GM12865 (cell line): ENCODE data around the gene FAAH2.

ENCODE experiments used
- DNase-seq: peaks from one replicate; pipeline ENCODE4 v3.0.0; 2010; ENCODE audit warnings: low read depth
- H3K4me3 ChIP-seq: 2 replicates; pipeline ENCODE4 v1.5.1; 2011; ENCODE audit warnings: mild to moderate bottlenecking, low read depth, low read length, control low read depth
- CTCF ChIP-seq: IDR thresholded peaks from 2 replicates; pipeline ENCODE4 v1.5.1; 2011; ENCODE audit warnings: low read length, control low read depth, low read depth, inconsistent platforms; ENCODE audit not compliant: insufficient read depth; ENCODE audit errors: missing control alignments

Gene FAAH2

GRCh38 chrX:57286507-57287251 is at the start of gene FAAH2:
TSS of gene FAAH2 (plus strand) at chrX:57286706. CDS start at chrX:57286826, 120 bp downstream.
- DNase-seq = peak; percentile 40
- TF ChIP-seq CTCF = no peak
- peak within 1 kb of the TSS; percentile 42 for H3K4me3 ChIP-seq

GRCh38 chrX:57241967-57242366 is 44.5 kb upstream of the FAAH2 start:
- no peak overlapping the region for H3K4me3 ChIP-seq
- no peak for DNase-seq
- no peak for TF ChIP-seq CTCF

GRCh38 chrX:57251965-57252364 is 34.5 kb upstream of the FAAH2 start:
- TF ChIP-seq CTCF = no peak
- DNase-seq = no peak
- no peak overlapping the region for H3K4me3 ChIP-seq

- DNase-seq = no peak
- H3K4me3 ChIP-seq = no peak overlapping the region
- TF ChIP-seq CTCF = no peak
Measured at GRCh38 chrX:57265126-57265525, 21.4 kb upstream of the FAAH2 start.

- no peak for DNase-seq
- TF ChIP-seq CTCF = no peak
- H3K4me3 ChIP-seq = no peak overlapping the region
Measured at GRCh38 chrX:57266275-57266674, 20.2 kb upstream of the FAAH2 start.

GRCh38 chrX:57266871-57267270 is 19.6 kb upstream of the FAAH2 start:
- H3K4me3 ChIP-seq = no peak overlapping the region
- TF ChIP-seq CTCF = no peak
- DNase-seq = no peak

GRCh38 chrX:57267308-57267707 is 19.2 kb upstream of the FAAH2 start:
- no peak overlapping the region for H3K4me3 ChIP-seq
- TF ChIP-seq CTCF = no peak
- no peak for DNase-seq
